K562 (cell line): ENCODE results near the gene PAFAH1B1.

Source experiments
- CC2D1A ChIP-seq: fragments of 450-650 bp; IDR thresholded peaks from 2 replicates; pipeline ENCODE4 v1.6.1; 2017; ENCODE audit warnings: mild to moderate bottlenecking
- CREB1 ChIP-seq, 2 experiments: sonication (generic) in 1 of 2; formaldehyde crosslinking in 1 of 2; IDR thresholded peaks; 2 replicates each; pipeline versions ENCODE4 v1.6.1 to v1.8.0; 2012 to 2022; ENCODE audit warnings: inconsistent platforms in 1 of 2, mild to moderate bottlenecking in 1 of 2, missing genetic modification reagents in 1 of 2, moderate library complexity in 1 of 2
- MBD2 ChIP-seq: sonication (generic); IDR thresholded peaks from 2 replicates; pipeline ENCODE4 v1.6.1; 2016; ENCODE audit warnings: low read depth, borderline replicate concordance
- POLR2AphosphoS5 ChIP-seq: IDR thresholded peaks from 2 replicates; pipeline ENCODE4 v1.6.1; 2011; ENCODE audit warnings: mild to moderate bottlenecking, low read depth, low read length, moderate library complexity; ENCODE audit not compliant: control insufficient read depth, insufficient read depth
- PTBP1 ChIP-seq: fragments of 200-400 bp; formaldehyde crosslinking; IDR thresholded peaks from 2 replicates; pipeline ENCODE4 v1.6.1; 2017; ENCODE audit warnings: low read depth, low read length
- RNF2 ChIP-seq: sonication (generic); IDR thresholded peaks from 2 replicates; pipeline ENCODE4 v1.6.1; 2016
- SMARCA4 ChIP-seq: fragments of 450-650 bp; IDR thresholded peaks from 2 replicates; pipeline ENCODE4 v1.6.1; 2016
- TRIM24 ChIP-seq, 2 experiments: fragments of 450-650 bp; IDR thresholded peaks; 2 replicates each; pipeline ENCODE4 v1.6.1; 2016
- ZNF121 ChIP-seq: sonication (generic); formaldehyde crosslinking; conservative IDR thresholded peaks from 2 replicates; pipeline ENCODE4 v1.8.0; 2022; ENCODE audit warnings: missing genetic modification reagents
- TF ChIP-seq, protein P1 (sequence below), 3 experiments: IDR thresholded peaks in 2 of 3; conservative IDR thresholded peaks in 1 of 3; 2 replicates each; pipeline ENCODE4 v1.5.1; 2011 to 2012; ENCODE audit warnings: low read length in 3 of 3, mild to moderate bottlenecking in 3 of 3, control low read depth in 2 of 3, improper control_type of control experiment in 1 of 3, inconsistent platforms in 1 of 3, low read depth in 1 of 3, mixed read lengths in 1 of 3, moderate library complexity in 1 of 3; ENCODE audit not compliant: insufficient read depth in 2 of 3

- TF ChIP-seq TRIM24 (IDR thresholded peaks at IDR 0.05) (no peak), POLR2AphosphoS5 (peak; percentile 59; the same call in 1 of the 2 replicates), ZNF121 (CRISPR knock-in tag) (no peak), CC2D1A (no peak), MBD2 (no peak), SMARCA4 (no peak), PTBP1 (no peak), CREB1 (IDR thresholded peaks at IDR 0.05) (0 out of 2 replicates have a peak, but pooled peaks have one; percentile 53), CREB1 (CRISPR knock-in tag; IDR thresholded peaks at IDR 0.05) (0 out of 2 replicates have a peak, but pooled peaks have one; percentile 62), RNF2 (no peak)
- TF ChIP-seq, protein P1, sequence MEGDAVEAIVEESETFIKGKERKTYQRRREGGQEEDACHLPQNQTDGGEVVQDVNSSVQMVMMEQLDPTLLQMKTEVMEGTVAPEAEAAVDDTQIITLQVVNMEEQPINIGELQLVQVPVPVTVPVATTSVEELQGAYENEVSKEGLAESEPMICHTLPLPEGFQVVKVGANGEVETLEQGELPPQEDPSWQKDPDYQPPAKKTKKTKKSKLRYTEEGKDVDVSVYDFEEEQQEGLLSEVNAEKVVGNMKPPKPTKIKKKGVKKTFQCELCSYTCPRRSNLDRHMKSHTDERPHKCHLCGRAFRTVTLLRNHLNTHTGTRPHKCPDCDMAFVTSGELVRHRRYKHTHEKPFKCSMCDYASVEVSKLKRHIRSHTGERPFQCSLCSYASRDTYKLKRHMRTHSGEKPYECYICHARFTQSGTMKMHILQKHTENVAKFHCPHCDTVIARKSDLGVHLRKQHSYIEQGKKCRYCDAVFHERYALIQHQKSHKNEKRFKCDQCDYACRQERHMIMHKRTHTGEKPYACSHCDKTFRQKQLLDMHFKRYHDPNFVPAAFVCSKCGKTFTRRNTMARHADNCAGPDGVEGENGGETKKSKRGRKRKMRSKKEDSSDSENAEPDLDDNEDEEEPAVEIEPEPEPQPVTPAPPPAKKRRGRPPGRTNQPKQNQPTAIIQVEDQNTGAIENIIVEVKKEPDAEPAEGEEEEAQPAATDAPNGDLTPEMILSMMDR (IDR thresholded peaks at IDR 0.05 in 2 of 3, conservative IDR thresholded peaks at IDR 0.05 in 1 of 3; ENCODE audit: insufficient read depth in 2 of 3, low read depth in 1 of 3, low read length in 3 of 3), result 0 out of 6 replicates have a peak, but pooled peaks of 1 of the 3 experiments have one; percentile 4
Measured at GRCh38 chr17:2592971-2593820, at the start of gene PAFAH1B1.
